GM12865 (cell line): ENCODE data around the gene EPC2.
"Not testable (repeated sequence)": the region's sequence is repeated elsewhere in the genome, so short reads cannot be mapped to it uniquely, and the experiment has no call there.

Experiments
- DNase-seq: peaks from one replicate; pipeline ENCODE4 v3.0.0; 2010; ENCODE audit warnings: low read depth
- H3K4me3 ChIP-seq: 2 replicates; pipeline ENCODE4 v1.5.1; 2011; ENCODE audit warnings: mild to moderate bottlenecking, low read depth, low read length, control low read depth
- CTCF ChIP-seq: IDR thresholded peaks from 2 replicates; pipeline ENCODE4 v1.5.1; 2011; ENCODE audit warnings: low read length, control low read depth, low read depth, inconsistent platforms; ENCODE audit not compliant: insufficient read depth; ENCODE audit errors: missing control alignments

EPC2 gene

GRCh38 chr2:148674063-148675020, 29.8 kb downstream of the EPC2 start:
- DNase-seq: peak; percentile 43
- TF ChIP-seq CTCF: peak; percentile 43
- H3K4me3 ChIP-seq: no peak overlapping the region

- TF ChIP-seq CTCF: no peak
- H3K4me3 ChIP-seq: no peak overlapping the region
- no peak for DNase-seq
Measured at GRCh38 chr2:148675708-148676107, 31.2 kb downstream of the EPC2 start.

GRCh38 chr2:148678302-148679179, 34.0 kb downstream of the EPC2 start:
- DNase-seq, H3K4me3 ChIP-seq: not testable (repeated sequence)

GRCh38 chr2:148680462-148680861, 35.9 kb downstream of the EPC2 start:
- TF ChIP-seq CTCF: no peak

GRCh38 chr2:148681443-148681842, 36.9 kb downstream of the EPC2 start:
- TF ChIP-seq CTCF: no peak
- H3K4me3 ChIP-seq: no peak overlapping the region
- DNase-seq: no peak

More at GRCh38 chr2:148680462-148680861, 35.9 kb downstream of the EPC2 start:
- no peak for DNase-seq
- no peak overlapping the region for H3K4me3 ChIP-seq

- not testable (repeated sequence) for H3K4me3 ChIP-seq, DNase-seq
Measured at GRCh38 chr2:148681862-148682261, 37.3 kb downstream of the EPC2 start.

- DNase-seq: no peak
- no peak overlapping the region for H3K4me3 ChIP-seq
- TF ChIP-seq CTCF: no peak
Measured at GRCh38 chr2:148684507-148684906, 40.0 kb downstream of the EPC2 start.
